HCT116 (cell line): ENCODE results near the gene IL22RA1. TPM values are rescaled to one million over a fixed set of nuclear protein-coding genes. Genes with fewer than 3 reads are reported as not detected.

Experiments used
- ATAC-seq: fragments of 200-7000 bp; cut with Tn5 transposase; 2 replicates; pipeline ENCODE4 v1.9.1; 2020; ENCODE audit warnings: mild to moderate bottlenecking, moderate library complexity
- BruUV-seq: library from RNA; stranded (reverse); fragments of 400-500 nt; replicated peaks from 2 replicates; lab custom pipeline; 2021; lab: Mats Ljungman, UMichigan
- CTCF ChIA-PET: fragments of 300-600 bp; sonication (Branson Sonifier 250); formaldehyde crosslinking; loops from one replicate; lab custom pipeline; 2021; ENCODE audit warnings: antibody characterized with exemption; lab: Charles Lee
- POLR2A ChIA-PET: fragments of 300-600, 350-600 bp; sonication (Branson Sonifier 250); formaldehyde crosslinking; loops from one replicate; lab custom pipeline; 2021; ENCODE audit warnings: antibody characterized with exemption; lab: Charles Lee
- RAD21 ChIA-PET, 2 experiments: fragments of 300-600 bp; sonication (Branson Sonifier 250); formaldehyde crosslinking; loops; one replicate each; lab custom pipeline; 2023; ENCODE audit warnings: low total read pairs in 2 of 2; ENCODE audit not compliant: uncharacterized antibody in 2 of 2, unreplicated experiment in 2 of 2, low non-redundant PET in 1 of 2; lab: Charles Lee
- DNase-seq: peaks from one replicate; pipeline ENCODE4 v3.0.0-alpha.2; 2010; ENCODE audit warnings: low read depth, low spot score
- H2AFZ ChIP-seq: fragments of 200-600 bp; shearing (Covaris generic), sonication (generic); 2 replicates; pipeline ENCODE4 v1.6.1; 2017; ENCODE audit warnings: low read depth, mixed run types, mixed read lengths, antibody characterized with exemption, low read length; ENCODE audit not compliant: poor library complexity, severe bottlenecking
- H3K27ac ChIP-seq: 2 replicates; pipeline ENCODE4 v1.5.1; 2012; ENCODE audit warnings: low read depth, low read length
- H3K27me3 ChIP-seq: fragments of 200-600 bp; sonication (generic); 2 replicates; pipeline ENCODE4 v1.6.1; 2016; ENCODE audit warnings: mixed run types, low read length, mixed read lengths; ENCODE audit not compliant: insufficient read depth
- H3K36me3 ChIP-seq, 2 experiments: fragments of 200-500 bp in 1 of 2; fragments of 200-600 bp in 1 of 2; sonication (Bioruptor generic) in 1 of 2; sonication (generic) in 1 of 2; 2 replicates each; pipeline versions ENCODE4 v1.5.1 to v1.6.1; 2014 to 2016; ENCODE audit warnings: low read length in 2 of 2, inconsistent platforms in 1 of 2, mixed read lengths in 1 of 2, mixed run types in 1 of 2; ENCODE audit not compliant: insufficient read depth in 2 of 2, control insufficient read depth in 1 of 2
- H3K4me1 ChIP-seq, 2 experiments: fragments of 200-600 bp in 1 of 2; sonication (generic) in 1 of 2; 2 replicates each; pipeline versions ENCODE4 v1.5.1 to v1.6.1; 2012 to 2017; ENCODE audit warnings: low read length in 2 of 2, inconsistent platforms in 1 of 2, mild to moderate bottlenecking in 1 of 2, mixed read lengths in 1 of 2, mixed run types in 1 of 2, moderate library complexity in 1 of 2; ENCODE audit not compliant: insufficient read depth in 2 of 2, control insufficient read depth in 1 of 2
- H3K4me2 ChIP-seq: fragments of 200-600 bp; sonication (generic); 2 replicates; pipeline ENCODE4 v1.6.1; 2017; ENCODE audit warnings: mixed run types, low read length, mixed read lengths
- H3K4me3 ChIP-seq, 2 experiments: fragments of 200-600 bp in 1 of 2; sonication (generic) in 1 of 2; replicated peaks in 1 of 2; 2 replicates each; pipeline ENCODE4 v1.5.1; 2011 to 2016; ENCODE audit warnings: low read length in 2 of 2, control low read depth in 1 of 2, low read depth in 1 of 2, mild to moderate bottlenecking in 1 of 2, mixed read lengths in 1 of 2, mixed run types in 1 of 2
- H3K79me2 ChIP-seq: fragments of 200-600 bp; sonication (generic); 2 replicates; pipeline ENCODE4 v1.6.1; 2017; ENCODE audit warnings: mild to moderate bottlenecking, mixed run types, low read length, moderate library complexity, mixed read lengths; ENCODE audit not compliant: insufficient read depth
- H3K9ac ChIP-seq: fragments of 200-600 bp; sonication (generic); 2 replicates; pipeline ENCODE4 v1.6.1; 2016; ENCODE audit warnings: low read length, mixed read lengths
- H3K9me2 ChIP-seq: fragments of 200-600 bp; sonication (generic), shearing (Covaris generic); 2 replicates; pipeline ENCODE4 v1.6.1; 2017; ENCODE audit warnings: mixed run types, mild to moderate bottlenecking, moderate library complexity; ENCODE audit not compliant: insufficient read depth
- H3K9me3 ChIP-seq, 2 experiments: fragments of 200-500 bp in 1 of 2; fragments of 200-600 bp in 1 of 2; sonication (Bioruptor generic) in 1 of 2; sonication (generic) in 1 of 2; 2 replicates each; pipeline ENCODE4 v1.6.1; 2014 to 2017; ENCODE audit warnings: low read length in 2 of 2, mixed read lengths in 2 of 2, inconsistent platforms in 1 of 2, low read depth in 1 of 2, mild to moderate bottlenecking in 1 of 2, mixed run types in 1 of 2, moderate library complexity in 1 of 2; ENCODE audit not compliant: control insufficient read depth in 1 of 2, insufficient read depth in 1 of 2
- H4K20me1 ChIP-seq: fragments of 200-600 bp; sonication (generic), shearing (Covaris generic); 2 replicates; pipeline ENCODE4 v1.6.1; 2017; ENCODE audit warnings: mixed run types, mild to moderate bottlenecking, moderate library complexity; ENCODE audit not compliant: insufficient read depth
- CBX3 ChIP-seq: IDR thresholded peaks from 2 replicates; pipeline ENCODE4 v1.6.1; 2012; ENCODE audit warnings: low read depth
- CEBPB ChIP-seq: IDR thresholded peaks from 2 replicates; pipeline ENCODE4 v1.6.1; 2012; ENCODE audit warnings: low read depth
- EGR1 ChIP-seq: IDR thresholded peaks from 2 replicates; pipeline ENCODE4 v1.6.1; 2012; ENCODE audit warnings: low read depth
- ELF1 ChIP-seq: IDR thresholded peaks from 2 replicates; pipeline ENCODE4 v1.6.1; 2012; ENCODE audit warnings: low read depth, borderline replicate concordance
- EZH2 ChIP-seq: fragments of 200-600 bp; sonication (generic); IDR thresholded peaks from 2 replicates; pipeline ENCODE4 v1.6.1; 2017; ENCODE audit warnings: antibody characterized with exemption, mixed run types
- EZH2phosphoT487 ChIP-seq: fragments of 200-600 bp; IDR thresholded peaks from 2 replicates; pipeline ENCODE4 v1.6.1; 2018; ENCODE audit warnings: antibody characterized with exemption, borderline replicate concordance
- FOSL1 ChIP-seq: IDR thresholded peaks from 2 replicates; pipeline ENCODE4 v1.6.1; 2012; ENCODE audit warnings: low read depth
- JUND ChIP-seq: IDR thresholded peaks from 2 replicates; pipeline ENCODE4 v1.6.1; 2012
- POLR2A ChIP-seq: IDR thresholded peaks from 2 replicates; pipeline ENCODE4 v1.7.0; 2011; ENCODE audit warnings: borderline replicate concordance; ENCODE audit not compliant: insufficient read depth, insufficient read length; ENCODE audit errors: extremely low read depth
- RAD21 ChIP-seq: IDR thresholded peaks from 2 replicates; pipeline ENCODE4 v1.6.1; 2012; ENCODE audit warnings: low read depth, mild to moderate bottlenecking
- SP1 ChIP-seq: IDR thresholded peaks from 2 replicates; pipeline ENCODE4 v1.6.1; 2012; ENCODE audit warnings: low read depth
- TCF7L2 ChIP-seq: IDR thresholded peaks from 2 replicates; pipeline ENCODE4 v1.7.0; 2011; ENCODE audit warnings: borderline replicate concordance, inconsistent platforms; ENCODE audit not compliant: insufficient read depth, insufficient read length; ENCODE audit errors: extremely low read depth
- YY1 ChIP-seq: IDR thresholded peaks from 2 replicates; pipeline ENCODE4 v1.6.1; 2011; ENCODE audit warnings: low read length, low read depth, moderate library complexity, mild to moderate bottlenecking; ENCODE audit not compliant: insufficient replicate concordance; ENCODE audit errors: extremely low read depth
- ZFX ChIP-seq: fragments of 450-650 bp; IDR thresholded peaks from 2 replicates; pipeline ENCODE4 v1.6.1; 2017
- ZNF274 ChIP-seq: fragments of 200-500 bp; sonication (Bioruptor generic); IDR thresholded peaks from 2 replicates; pipeline ENCODE4 v1.6.1; 2014; ENCODE audit warnings: mild to moderate bottlenecking, low read depth, low read length, inconsistent platforms
- intact Hi-C: fragments of 100-400 bp; cut with micrococcal nuclease; formaldehyde crosslinking; loops from 2 replicates; pipeline ENCODE4 v1.10.0; 2022
- total RNA-seq: library from RNA; stranded (reverse); gene quantifications from one replicate; pipeline ENCODE4 v1.2.1, GENCODE V29; 2021; ENCODE audit not compliant: unreplicated experiment
- TF ChIP-seq, protein P1 (sequence below): IDR thresholded peaks from 2 replicates; pipeline ENCODE4 v1.6.1; 2012
- TF ChIP-seq, protein P2 (sequence below): IDR thresholded peaks from 2 replicates; pipeline ENCODE4 v1.6.1; 2012; ENCODE audit warnings: low read depth

IL22RA1 gene
- total RNA-seq, 1 experiment from 2014 or later, result 2.1 TPM

DNA sequence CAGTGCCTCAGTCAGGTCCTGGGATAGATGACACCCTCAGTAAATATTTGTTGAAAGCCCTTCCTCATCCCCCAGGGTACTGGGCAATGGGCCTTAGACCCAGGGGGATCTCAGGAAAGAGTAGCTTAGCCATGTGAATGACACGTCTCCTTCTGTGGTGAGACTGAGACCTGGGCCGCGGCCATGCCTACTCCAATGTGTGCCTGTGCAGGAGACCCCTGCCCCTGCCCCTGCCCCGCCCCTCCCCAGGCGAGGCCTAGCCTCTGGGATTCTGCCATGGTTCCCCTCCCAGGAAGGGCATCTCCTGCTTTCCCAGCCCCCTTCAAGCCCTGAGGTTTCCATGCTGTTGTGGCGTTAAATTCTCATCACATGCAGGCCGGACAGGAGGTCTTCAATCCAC lies 38.1 kb downstream of the IL22RA1 start:
- no peak overlapping the region for H2AFZ ChIP-seq
- intact Hi-C loops, result no loop called here
- H3K9ac ChIP-seq, result no peak overlapping the region
- TF ChIP-seq TCF7L2, result no peak
- TF ChIP-seq ELF1, result no peak
- TF ChIP-seq ZNF274, result no peak
- no peak for TF ChIP-seq SP1
- TF ChIP-seq EZH2, result no peak
- TF ChIP-seq, protein P1, sequence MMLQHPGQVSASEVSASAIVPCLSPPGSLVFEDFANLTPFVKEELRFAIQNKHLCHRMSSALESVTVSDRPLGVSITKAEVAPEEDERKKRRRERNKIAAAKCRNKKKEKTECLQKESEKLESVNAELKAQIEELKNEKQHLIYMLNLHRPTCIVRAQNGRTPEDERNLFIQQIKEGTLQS, result no peak
- TF ChIP-seq, protein P2, sequence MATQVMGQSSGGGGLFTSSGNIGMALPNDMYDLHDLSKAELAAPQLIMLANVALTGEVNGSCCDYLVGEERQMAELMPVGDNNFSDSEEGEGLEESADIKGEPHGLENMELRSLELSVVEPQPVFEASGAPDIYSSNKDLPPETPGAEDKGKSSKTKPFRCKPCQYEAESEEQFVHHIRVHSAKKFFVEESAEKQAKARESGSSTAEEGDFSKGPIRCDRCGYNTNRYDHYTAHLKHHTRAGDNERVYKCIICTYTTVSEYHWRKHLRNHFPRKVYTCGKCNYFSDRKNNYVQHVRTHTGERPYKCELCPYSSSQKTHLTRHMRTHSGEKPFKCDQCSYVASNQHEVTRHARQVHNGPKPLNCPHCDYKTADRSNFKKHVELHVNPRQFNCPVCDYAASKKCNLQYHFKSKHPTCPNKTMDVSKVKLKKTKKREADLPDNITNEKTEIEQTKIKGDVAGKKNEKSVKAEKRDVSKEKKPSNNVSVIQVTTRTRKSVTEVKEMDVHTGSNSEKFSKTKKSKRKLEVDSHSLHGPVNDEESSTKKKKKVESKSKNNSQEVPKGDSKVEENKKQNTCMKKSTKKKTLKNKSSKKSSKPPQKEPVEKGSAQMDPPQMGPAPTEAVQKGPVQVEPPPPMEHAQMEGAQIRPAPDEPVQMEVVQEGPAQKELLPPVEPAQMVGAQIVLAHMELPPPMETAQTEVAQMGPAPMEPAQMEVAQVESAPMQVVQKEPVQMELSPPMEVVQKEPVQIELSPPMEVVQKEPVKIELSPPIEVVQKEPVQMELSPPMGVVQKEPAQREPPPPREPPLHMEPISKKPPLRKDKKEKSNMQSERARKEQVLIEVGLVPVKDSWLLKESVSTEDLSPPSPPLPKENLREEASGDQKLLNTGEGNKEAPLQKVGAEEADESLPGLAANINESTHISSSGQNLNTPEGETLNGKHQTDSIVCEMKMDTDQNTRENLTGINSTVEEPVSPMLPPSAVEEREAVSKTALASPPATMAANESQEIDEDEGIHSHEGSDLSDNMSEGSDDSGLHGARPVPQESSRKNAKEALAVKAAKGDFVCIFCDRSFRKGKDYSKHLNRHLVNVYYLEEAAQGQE, result no peak
- no peak for TF ChIP-seq FOSL1
- no peak for TF ChIP-seq YY1
- no peak for TF ChIP-seq RAD21
- no peak for TF ChIP-seq JUND
- no peak for TF ChIP-seq EGR1
- TF ChIP-seq CBX3, result no peak
- TF ChIP-seq ZFX, result no peak
- no peak for TF ChIP-seq EZH2phosphoT487
- no peak for TF ChIP-seq POLR2A
- no peak for TF ChIP-seq CEBPB
- peaks cover 9 to 39% of the 10 kb centered on the region in 2 experiments for H3K4me1 ChIP-seq
- ATAC-seq (no peak), DNase-seq (no peak)
- POLR2A ChIA-PET, result no interaction called here
- no peaks in the 10 kb centered on the region; the same call in 1 of the 2 replicates for H3K79me2 ChIP-seq
- H3K9me2 ChIP-seq, result no peaks in the 10 kb centered on the region
- BruUV-seq, result no TSS peak
- no peaks in the 10 kb centered on the region for H3K27me3 ChIP-seq
- H3K27ac ChIP-seq, result no peak overlapping the region
- RAD21 ChIA-PET, result no interaction called here
- no peak overlapping the region for H3K4me3 ChIP-seq
- H3K4me2 ChIP-seq, result no peak overlapping the region
- H3K9me3 ChIP-seq, result no peaks in the 10 kb centered on the region
- CTCF ChIA-PET, result no interaction called here
- no peaks in the 10 kb centered on the region for H3K36me3 ChIP-seq
- H4K20me1 ChIP-seq, result no peaks in the 10 kb centered on the region
